Measurements from ENCODE around the gene ISG20. TPM values are rescaled to one million over a fixed set of nuclear protein-coding genes. Genes with fewer than 3 reads are reported as not detected.

Gene ISG20
- total and polyA plus RNA-seq, 4 donors: 1.4 to 7.4 (median 4.0) TPM

GRCh38 chr15:88651136-88651732 lies 12.4 kb downstream of the ISG20 start:
- WGBS (ENCODE audit: insufficient coverage): 80% methylated on average over 2 of the region's 7 CpGs
- no peaks in the 10 kb centered on the region for H3K9me3 ChIP-seq (ENCODE audit: control insufficient read depth, insufficient read depth, low read length)
- H3K4me3 ChIP-seq (ENCODE audit: low read depth, low read length): no peak overlapping the region
- peaks cover 41% of the 10 kb centered on the region for H3K4me1 ChIP-seq (ENCODE audit: control insufficient read depth, insufficient read depth, low read length)
- H3K27me3 ChIP-seq (ENCODE audit: control insufficient read depth, insufficient read depth, low read length): no peaks in the 10 kb centered on the region
- H3K27ac ChIP-seq (ENCODE audit: low read depth, low read length): no peak overlapping the region
- DNase-seq (ENCODE audit: low read depth in 4 of 6, low spot score in 6 of 6): no peak
- no peaks in the 10 kb centered on the region for H3K36me3 ChIP-seq (ENCODE audit: control insufficient read depth, insufficient read depth, low read length)

GRCh38 chr15:88651971-88652370 lies 13.2 kb downstream of the ISG20 start:
- WGBS (ENCODE audit: insufficient coverage): 77% methylated on average over 5 of the region's 9 CpGs
- H3K9me3 ChIP-seq (ENCODE audit: control insufficient read depth, insufficient read depth, low read length): no peaks in the 10 kb centered on the region
- H3K36me3 ChIP-seq (ENCODE audit: control insufficient read depth, insufficient read depth, low read length): no peaks in the 10 kb centered on the region
- no peaks in the 10 kb centered on the region for H3K27me3 ChIP-seq (ENCODE audit: control insufficient read depth, insufficient read depth, low read length)
- H3K27ac ChIP-seq (ENCODE audit: low read depth, low read length): no peak overlapping the region
- DNase-seq (ENCODE audit: low read depth in 4 of 6, low spot score in 6 of 6): no peak
- peaks cover 41% of the 10 kb centered on the region for H3K4me1 ChIP-seq (ENCODE audit: control insufficient read depth, insufficient read depth, low read length)
- no peak overlapping the region for H3K4me3 ChIP-seq (ENCODE audit: low read depth, low read length)

- peak in 1 of 6 donors; percentile 9 for DNase-seq (ENCODE audit: low read depth in 4 of 6, low spot score in 6 of 6)
- WGBS (ENCODE audit: insufficient coverage): 95% methylated on average over 4 of the region's 8 CpGs
- H3K4me3 ChIP-seq (ENCODE audit: low read depth, low read length): no peak overlapping the region
- H3K9me3 ChIP-seq (ENCODE audit: control insufficient read depth, insufficient read depth, low read length): no peaks in the 10 kb centered on the region
- H3K4me1 ChIP-seq (ENCODE audit: control insufficient read depth, insufficient read depth, low read length): peaks cover 44% of the 10 kb centered on the region
- no peaks in the 10 kb centered on the region for H3K36me3 ChIP-seq (ENCODE audit: control insufficient read depth, insufficient read depth, low read length)
- H3K27ac ChIP-seq (ENCODE audit: low read depth, low read length): no peak overlapping the region
- no peaks in the 10 kb centered on the region for H3K27me3 ChIP-seq (ENCODE audit: control insufficient read depth, insufficient read depth, low read length)
Measured at GRCh38 chr15:88652456-88653199, 13.8 kb downstream of the ISG20 start.

- WGBS (ENCODE audit: insufficient coverage): 79% methylated on average over 12 of the region's 13 CpGs
- Histone ChIP-seq H3K4me3 (ENCODE audit: low read depth, low read length) (no peak overlapping the region), H3K4me1 (ENCODE audit: control insufficient read depth, insufficient read depth, low read length) (peaks cover 44% of the 10 kb centered on the region), H3K27me3 (ENCODE audit: control insufficient read depth, insufficient read depth, low read length) (no peaks in the 10 kb centered on the region), H3K27ac (ENCODE audit: low read depth, low read length) (no peak overlapping the region), H3K9me3 (ENCODE audit: control insufficient read depth, insufficient read depth, low read length) (no peaks in the 10 kb centered on the region), H3K36me3 (ENCODE audit: control insufficient read depth, insufficient read depth, low read length) (no peaks in the 10 kb centered on the region)
- DNase-seq (ENCODE audit: low read depth in 4 of 6, low spot score in 6 of 6): no peak
Measured at GRCh38 chr15:88653200-88654064, 14.6 kb downstream of the ISG20 start.

- no peak for DNase-seq (ENCODE audit: low read depth in 4 of 6, low spot score in 6 of 6)
- peaks cover 42% of the 10 kb centered on the region for H3K4me1 ChIP-seq (ENCODE audit: control insufficient read depth, insufficient read depth, low read length)
- no peak overlapping the region for H3K4me3 ChIP-seq (ENCODE audit: low read depth, low read length)
- no peak overlapping the region for H3K27ac ChIP-seq (ENCODE audit: low read depth, low read length)
- no peaks in the 10 kb centered on the region for H3K27me3 ChIP-seq (ENCODE audit: control insufficient read depth, insufficient read depth, low read length)
- H3K36me3 ChIP-seq (ENCODE audit: control insufficient read depth, insufficient read depth, low read length): no peaks in the 10 kb centered on the region
- WGBS (ENCODE audit: insufficient coverage): 95% methylated on average over 18 of the region's 18 CpGs
- no peaks in the 10 kb centered on the region for H3K9me3 ChIP-seq (ENCODE audit: control insufficient read depth, insufficient read depth, low read length)
Measured at GRCh38 chr15:88654430-88655102, 15.8 kb downstream of the ISG20 start.

GRCh38 chr15:88655103-88655553 lies 16.3 kb downstream of the ISG20 start:
- no peak for DNase-seq (ENCODE audit: low read depth in 4 of 6, low spot score in 6 of 6)
- Histone ChIP-seq H3K27ac (ENCODE audit: low read depth, low read length) (no peak overlapping the region), H3K27me3 (ENCODE audit: control insufficient read depth, insufficient read depth, low read length) (no peaks in the 10 kb centered on the region), H3K4me1 (ENCODE audit: control insufficient read depth, insufficient read depth, low read length) (peaks cover 42% of the 10 kb centered on the region), H3K36me3 (ENCODE audit: control insufficient read depth, insufficient read depth, low read length) (no peaks in the 10 kb centered on the region), H3K9me3 (ENCODE audit: control insufficient read depth, insufficient read depth, low read length) (no peaks in the 10 kb centered on the region), H3K4me3 (ENCODE audit: low read depth, low read length) (no peak overlapping the region)
- WGBS (ENCODE audit: insufficient coverage): 84% methylated on average over 13 of the region's 14 CpGs

- DNase-seq (ENCODE audit: low read depth in 4 of 6, low spot score in 6 of 6): no peak
- 80% methylated on average over 2 of the region's 8 CpGs for WGBS (ENCODE audit: insufficient coverage)
Measured at GRCh38 chr15:88655800-88656488, 17.1 kb downstream of the ISG20 start.

GRCh38 chr15:88656760-88657221 lies 18.0 kb downstream of the ISG20 start:
- WGBS (ENCODE audit: insufficient coverage): 90% methylated on average over 10 of the region's 10 CpGs
- no peak for DNase-seq (ENCODE audit: low read depth in 4 of 6, low spot score in 6 of 6)
- Histone ChIP-seq H3K9me3 (ENCODE audit: control insufficient read depth, insufficient read depth, low read length) (no peaks in the 10 kb centered on the region), H3K27me3 (ENCODE audit: control insufficient read depth, insufficient read depth, low read length) (no peaks in the 10 kb centered on the region), H3K4me1 (ENCODE audit: control insufficient read depth, insufficient read depth, low read length) (peaks cover 36% of the 10 kb centered on the region), H3K36me3 (ENCODE audit: control insufficient read depth, insufficient read depth, low read length) (no peaks in the 10 kb centered on the region), H3K4me3 (ENCODE audit: low read depth, low read length) (no peak overlapping the region), H3K27ac (ENCODE audit: low read depth, low read length) (no peak overlapping the region)

More at GRCh38 chr15:88655800-88656488, 17.1 kb downstream of the ISG20 start:
- no peaks in the 10 kb centered on the region for H3K9me3 ChIP-seq (ENCODE audit: control insufficient read depth, insufficient read depth, low read length)
- no peak overlapping the region for H3K27ac ChIP-seq (ENCODE audit: low read depth, low read length)
- no peak overlapping the region for H3K4me3 ChIP-seq (ENCODE audit: low read depth, low read length)
- H3K27me3 ChIP-seq (ENCODE audit: control insufficient read depth, insufficient read depth, low read length): no peaks in the 10 kb centered on the region
- no peaks in the 10 kb centered on the region for H3K36me3 ChIP-seq (ENCODE audit: control insufficient read depth, insufficient read depth, low read length)
- H3K4me1 ChIP-seq (ENCODE audit: control insufficient read depth, insufficient read depth, low read length): peaks cover 36% of the 10 kb centered on the region

Measured in spinal cord (tissue), 10 donors.